Measurements from ENCODE around the gene KDM5A. TPM values are rescaled to one million over a fixed set of nuclear protein-coding genes. Genes with fewer than 3 reads are reported as not detected.
"Not testable (repeated sequence)": the region's sequence is repeated elsewhere in the genome, so short reads cannot be mapped to it uniquely, and the experiment has no call there.

KDM5A gene
- total RNA-seq, 4 donors from 2014 or later = 20.5 to 56.6 (median 46.8) TPM

DNA sequence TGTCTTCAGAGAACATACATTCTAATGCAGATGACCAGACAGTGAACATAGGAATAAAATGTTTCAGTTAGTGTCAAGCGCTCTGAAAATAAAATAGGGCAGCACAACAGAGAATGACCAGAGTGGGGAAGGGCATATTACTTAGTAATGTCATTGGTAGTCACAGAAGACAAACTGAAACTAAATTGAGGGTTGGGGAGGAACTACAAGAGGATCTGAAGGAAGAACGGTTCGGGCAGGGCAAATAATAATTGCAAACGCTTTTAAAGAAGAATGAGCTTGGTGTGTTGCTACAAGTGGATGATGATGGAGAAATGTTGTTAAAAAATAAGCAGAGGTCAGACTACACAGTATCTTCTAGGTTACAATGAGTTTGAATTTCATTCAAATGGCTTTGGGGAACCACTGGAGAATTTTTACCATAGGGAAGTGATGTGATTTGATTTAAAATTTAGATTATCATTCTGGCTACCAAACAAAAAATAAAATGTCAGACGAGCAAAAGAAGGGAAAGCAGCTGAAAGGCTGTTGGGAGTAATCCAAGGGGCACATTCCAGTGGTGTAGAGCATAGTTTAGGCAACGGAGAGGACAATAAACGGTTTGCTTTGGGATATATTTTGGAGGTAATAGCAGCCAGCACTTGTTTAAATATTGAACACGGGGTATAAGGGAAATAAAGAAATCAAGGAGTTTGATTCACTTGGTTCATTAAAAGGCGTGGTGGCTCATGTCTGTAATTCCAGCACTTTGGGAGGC, 70.2 kb downstream of the KDM5A start:
- intact Hi-C loops (cut with DNase I) = no loop called here
- 61 to 66% methylated on average over 9 of the region's 9 CpGs for WGBS, 2 donors
- Histone ChIP-seq H3K4me3 (no peak overlapping the region), H3K9me3 (no peaks in the 10 kb centered on the region), H3K27ac (no peak overlapping the region), H3K27me3 (no peaks in the 10 kb centered on the region), H3K4me1 (peaks cover 0 to 17% (median 0%) of the 10 kb centered on the region in 3 donors), H3K36me3 (peaks cover 17 to 98% (median 40%) of the 10 kb centered on the region in 3 donors)
- TF ChIP-seq, protein P1, sequence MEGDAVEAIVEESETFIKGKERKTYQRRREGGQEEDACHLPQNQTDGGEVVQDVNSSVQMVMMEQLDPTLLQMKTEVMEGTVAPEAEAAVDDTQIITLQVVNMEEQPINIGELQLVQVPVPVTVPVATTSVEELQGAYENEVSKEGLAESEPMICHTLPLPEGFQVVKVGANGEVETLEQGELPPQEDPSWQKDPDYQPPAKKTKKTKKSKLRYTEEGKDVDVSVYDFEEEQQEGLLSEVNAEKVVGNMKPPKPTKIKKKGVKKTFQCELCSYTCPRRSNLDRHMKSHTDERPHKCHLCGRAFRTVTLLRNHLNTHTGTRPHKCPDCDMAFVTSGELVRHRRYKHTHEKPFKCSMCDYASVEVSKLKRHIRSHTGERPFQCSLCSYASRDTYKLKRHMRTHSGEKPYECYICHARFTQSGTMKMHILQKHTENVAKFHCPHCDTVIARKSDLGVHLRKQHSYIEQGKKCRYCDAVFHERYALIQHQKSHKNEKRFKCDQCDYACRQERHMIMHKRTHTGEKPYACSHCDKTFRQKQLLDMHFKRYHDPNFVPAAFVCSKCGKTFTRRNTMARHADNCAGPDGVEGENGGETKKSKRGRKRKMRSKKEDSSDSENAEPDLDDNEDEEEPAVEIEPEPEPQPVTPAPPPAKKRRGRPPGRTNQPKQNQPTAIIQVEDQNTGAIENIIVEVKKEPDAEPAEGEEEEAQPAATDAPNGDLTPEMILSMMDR (IDR thresholded peaks at IDR 0.05) = no peak
- TF ChIP-seq POLR2A (IDR thresholded peaks at IDR 0.05) = no peak
- DNase-seq = no peak

DNA sequence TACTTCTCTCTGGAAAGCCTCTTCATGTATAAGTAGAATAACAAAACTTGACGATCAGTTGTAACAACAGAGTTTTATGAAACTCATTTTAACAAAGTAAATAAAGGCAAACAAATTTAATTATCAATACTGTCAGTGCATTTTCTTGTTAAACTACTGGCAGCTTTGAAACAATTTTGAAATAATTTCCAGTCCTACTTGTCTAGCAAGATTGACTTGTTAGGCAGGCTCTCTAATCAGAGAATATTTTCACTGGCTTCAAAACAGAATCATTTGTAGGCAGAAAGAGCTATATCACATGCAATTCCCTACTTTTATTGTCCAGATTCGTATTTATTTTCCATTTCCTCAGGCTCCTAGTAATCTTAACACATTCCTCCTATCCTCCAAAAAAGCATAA, 80.6 kb downstream of the KDM5A start:
- H3K27ac ChIP-seq = no peak overlapping the region
- H3K4me3 ChIP-seq = no peak overlapping the region
- intact Hi-C loops (cut with DNase I) = no loop called here
- DNase-seq = no peak
- no peak for TF ChIP-seq POLR2A (IDR thresholded peaks at IDR 0.05)
- TF ChIP-seq, protein P1 (IDR thresholded peaks at IDR 0.05) = no peak
- H3K4me1 ChIP-seq = peaks cover 0 to 20% (median 0%) of the 10 kb centered on the region in 3 donors
- H3K36me3 ChIP-seq = peaks cover 18 to 100% (median 45%) of the 10 kb centered on the region in 3 donors
- H3K27me3 ChIP-seq = no peaks in the 10 kb centered on the region
- WGBS, 2 donors = 47 to 63% methylated on average over 2 of the region's 2 CpGs
- H3K9me3 ChIP-seq = no peaks in the 10 kb centered on the region

DNA sequence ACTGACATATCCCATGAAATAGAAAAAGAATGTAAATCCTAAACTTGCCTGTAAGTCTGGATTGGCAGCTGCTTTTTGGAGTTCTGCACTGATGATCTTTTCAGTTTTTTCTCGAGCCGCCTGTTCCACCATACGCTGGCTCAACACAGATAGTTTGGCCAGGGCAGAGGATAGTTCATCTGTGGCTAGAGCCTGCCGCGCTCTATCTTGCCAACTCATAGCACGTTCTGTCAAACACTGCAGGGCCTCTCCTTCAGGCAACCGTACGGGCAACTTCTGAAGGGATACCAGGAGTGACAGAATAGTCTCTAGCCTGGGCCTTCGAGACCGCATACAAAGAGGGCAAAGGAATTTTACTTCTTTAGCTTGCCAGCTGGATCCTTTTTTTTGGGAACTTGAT, 81.7 kb downstream of the KDM5A start:
- H3K36me3 ChIP-seq = peaks cover 22 to 100% (median 42%) of the 10 kb centered on the region in 3 donors
- H3K9me3 ChIP-seq = no peaks in the 10 kb centered on the region
- no peaks in the 10 kb centered on the region for H3K27me3 ChIP-seq
- TF ChIP-seq, protein P1 (IDR thresholded peaks at IDR 0.05) = no peak
- no peak for TF ChIP-seq POLR2A (IDR thresholded peaks at IDR 0.05)
- no peak overlapping the region for H3K27ac ChIP-seq
- intact Hi-C loops (cut with DNase I) = no loop called here
- H3K4me1 ChIP-seq = peaks cover 0 to 20% (median 0%) of the 10 kb centered on the region in 3 donors
- no peak for DNase-seq
- WGBS, 2 donors = 94 to 96% methylated on average over 8 of the region's 10 CpGs
- H3K4me3 ChIP-seq = no peak overlapping the region

DNA sequence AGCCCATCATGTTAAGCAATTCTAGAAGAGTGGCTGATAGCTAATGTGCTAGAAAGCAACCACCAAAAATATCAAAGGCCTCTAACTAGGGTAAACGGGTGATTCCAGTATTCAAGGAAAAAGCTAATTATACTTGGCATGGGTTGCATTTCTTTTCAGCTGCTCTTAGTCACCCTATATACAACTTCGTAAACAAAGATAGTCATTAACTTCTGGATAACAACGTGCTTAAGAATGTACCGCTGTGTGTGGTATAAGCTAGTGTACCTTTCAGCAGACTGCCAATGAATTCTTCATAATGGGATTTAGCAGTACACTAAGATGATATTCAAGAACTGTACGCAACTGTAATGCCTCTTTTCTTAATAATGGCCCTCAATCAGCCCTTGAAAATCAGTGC, 84.3 kb downstream of the KDM5A start:
- H3K9me3 ChIP-seq = no peaks in the 10 kb centered on the region
- peaks cover 10 to 99% (median 21%) of the 10 kb centered on the region in 3 donors for H3K36me3 ChIP-seq
- WGBS, 2 donors = 58 to 61% methylated on average over 5 of the region's 5 CpGs
- intact Hi-C loops (cut with DNase I) = no loop called here
- H3K27me3 ChIP-seq = no peaks in the 10 kb centered on the region
- H3K4me1 ChIP-seq = peaks cover 0 to 20% (median 0%) of the 10 kb centered on the region in 3 donors
- DNase-seq = no peak
- no peak overlapping the region for H3K4me3 ChIP-seq
- TF ChIP-seq POLR2A (IDR thresholded peaks at IDR 0.05) = no peak
- TF ChIP-seq, protein P1 (IDR thresholded peaks at IDR 0.05) = no peak
- no peak overlapping the region for H3K27ac ChIP-seq

DNA sequence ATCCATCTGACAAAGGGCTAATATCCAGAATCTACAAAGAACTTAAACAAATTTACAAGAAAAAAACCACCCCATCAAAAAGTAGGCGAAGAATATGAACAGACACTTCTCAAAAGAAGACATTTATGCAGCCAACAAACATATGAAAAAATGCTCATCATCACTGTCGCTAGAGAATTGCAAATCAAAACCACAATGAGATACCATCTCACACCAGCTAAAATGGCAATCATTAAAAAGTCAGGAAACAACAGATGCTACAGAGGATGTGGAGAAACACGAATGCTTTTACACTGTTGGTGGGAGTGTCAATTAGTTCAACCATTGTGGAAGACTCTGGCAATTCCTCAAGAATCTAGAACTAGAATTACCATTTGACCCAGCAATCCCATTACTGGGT, 86.4 kb downstream of the KDM5A start:
- H3K27ac ChIP-seq; H3K27me3 ChIP-seq; H3K9me3 ChIP-seq; intact Hi-C loops (cut with DNase I); H3K4me3 ChIP-seq; DNase-seq: not testable (repeated sequence)
- H3K36me3 ChIP-seq = peaks cover 10 to 99% (median 17%) of the 10 kb centered on the region in 3 donors
- peaks cover 0 to 12% (median 0%) of the 10 kb centered on the region in 3 donors for H3K4me1 ChIP-seq
- 88 to 92% methylated on average over 3 of the region's 3 CpGs for WGBS, 2 donors

DNA sequence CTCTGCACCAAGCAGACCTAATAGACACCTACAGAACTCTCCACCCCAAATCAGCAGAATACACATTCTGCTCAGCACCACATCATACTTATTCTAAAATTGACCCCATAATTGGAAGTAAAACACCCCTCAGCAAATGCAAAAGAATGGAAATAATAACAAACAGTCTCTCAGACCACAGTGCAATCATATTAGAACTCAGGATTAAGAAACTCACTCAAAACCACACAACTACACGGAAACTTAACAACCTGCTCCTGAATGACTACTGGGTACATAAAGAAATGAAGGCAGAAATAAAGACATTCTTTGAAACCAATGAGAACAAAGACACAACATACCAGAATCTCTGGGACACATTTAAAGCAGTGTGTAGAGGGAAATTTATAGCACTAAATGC, 89.0 kb downstream of the KDM5A start:
- H3K27me3 ChIP-seq; H3K27ac ChIP-seq; DNase-seq; H3K4me3 ChIP-seq; intact Hi-C loops (cut with DNase I); H3K4me1 ChIP-seq; H3K9me3 ChIP-seq: not testable (repeated sequence)
- H3K36me3 ChIP-seq = peaks cover 3 to 99% (median 20%) of the 10 kb centered on the region in 3 donors
- 77 to 93% methylated on average over 1 of the region's 1 CpG for WGBS, 2 donors

DNA sequence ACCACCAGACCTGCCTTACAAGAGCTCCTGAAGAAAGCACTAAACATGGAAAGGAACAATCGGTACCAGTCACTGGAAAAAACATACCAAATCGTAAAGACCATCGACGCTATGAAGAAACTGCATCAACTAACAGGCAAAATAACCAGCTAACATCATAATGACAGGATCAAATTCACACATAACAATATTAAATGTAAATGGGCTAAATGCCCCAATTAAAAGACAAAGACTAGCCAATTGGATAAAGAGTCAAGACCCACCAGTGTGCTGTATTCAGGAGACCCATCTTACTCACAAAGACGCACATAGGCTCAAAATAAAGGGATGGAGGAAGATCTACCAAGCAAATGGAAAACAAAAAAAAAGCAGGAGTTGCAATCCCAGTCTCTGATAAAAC, 89.6 kb downstream of the KDM5A start:
- H3K27me3 ChIP-seq; DNase-seq; H3K4me1 ChIP-seq; H3K9me3 ChIP-seq; H3K4me3 ChIP-seq; H3K27ac ChIP-seq; intact Hi-C loops (cut with DNase I): not testable (repeated sequence)
- 73 to 97% methylated on average over 5 of the region's 5 CpGs for WGBS, 2 donors
- peaks cover 3 to 99% (median 27%) of the 10 kb centered on the region in 3 donors for H3K36me3 ChIP-seq

DNA sequence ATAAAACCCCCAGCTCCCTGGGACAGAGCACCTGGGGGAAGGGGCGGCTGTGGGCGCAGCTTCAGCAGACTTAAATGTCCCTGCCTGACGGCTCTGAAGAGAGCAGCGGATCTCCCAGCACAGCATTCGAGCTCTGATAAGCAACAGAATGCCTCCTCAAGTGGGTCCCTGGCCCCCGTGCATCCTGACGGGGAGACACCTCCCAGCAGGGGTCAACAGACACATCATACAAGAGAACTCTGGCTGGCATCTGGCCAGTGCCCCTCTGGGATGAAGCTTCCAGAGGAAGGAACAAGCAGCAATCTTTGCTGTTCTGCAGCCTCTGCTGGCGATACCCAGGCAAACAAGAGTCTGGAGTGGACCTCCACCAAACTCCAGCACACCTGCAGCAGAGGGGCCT, 91.1 kb downstream of the KDM5A start:
- H3K27ac ChIP-seq; H3K4me3 ChIP-seq; DNase-seq; H3K4me1 ChIP-seq; intact Hi-C loops (cut with DNase I); H3K27me3 ChIP-seq; H3K9me3 ChIP-seq: not testable (repeated sequence)
- 100% methylated on average over 4 of the region's 8 CpGs; no CpG with 5 or more reads in 1 of the 2 donors for WGBS, 2 donors
- H3K36me3 ChIP-seq = peaks cover under 1 to 99% (median 22%) of the 10 kb centered on the region in 3 donors

Measured in esophagus squamous epithelium (tissue), 5 donors.